Right lobe of liver (tissue), 6 donors: ENCODE data around the gene IQCH. TPM values are rescaled to one million over a fixed set of nuclear protein-coding genes. Genes with fewer than 3 reads are reported as not detected.

Experiments used
- ATAC-seq, 4 donors: fragments of 200-7000 bp; cut with Tn5 transposase; one replicate each; pipeline ENCODE4 v1.9.1; 2020; ENCODE audit warnings: mild to moderate bottlenecking in 4 of 4, moderate library complexity in 4 of 4
- DNase-seq, 3 donors: peaks; one replicate each; pipeline ENCODE4 v3.0.0-alpha.2; 2020
- H3K27ac ChIP-seq, 3 donors: fragments of 200-600 bp; one replicate each; pipeline ENCODE4 v1.8.0; 2022
- H3K27me3 ChIP-seq, 2 donors: fragments of 200-600 bp; one replicate each; pipeline ENCODE4 v1.8.0; 2022
- H3K36me3 ChIP-seq, 4 donors: fragments of 200-600 bp; sonication (generic) in 1 of 4; one replicate each; pipeline versions ENCODE4 v1.5.1 to v1.8.0; 2017 to 2022; ENCODE audit warnings: control low read depth in 1 of 4
- H3K4me1 ChIP-seq, 4 donors: fragments of 200-600 bp; sonication (generic) in 1 of 4; one replicate each; pipeline versions ENCODE4 v1.5.1 to v1.8.0; 2017 to 2022; ENCODE audit warnings: control low read depth in 1 of 4
- H3K4me3 ChIP-seq, 3 donors: fragments of 200-600 bp; one replicate each; pipeline ENCODE4 v1.8.0; 2022
- H3K9me3 ChIP-seq, 4 donors: fragments of 200-600 bp; sonication (generic) in 1 of 4; one replicate each; pipeline versions ENCODE4 v1.5.1 to v1.8.0; 2017 to 2022; ENCODE audit warnings: control low read depth in 1 of 4
- CTCF ChIP-seq, 4 donors: fragments of 200-600 bp in 3 of 4; fragments of 450-650 bp in 1 of 4; IDR thresholded peaks; one replicate each; pipeline versions ENCODE4 v1.5.1 to v1.8.0; 2016 to 2022; ENCODE audit warnings: antibody characterized with exemption in 4 of 4, mild to moderate bottlenecking in 2 of 4
- POLR2A ChIP-seq: fragments of 450-650 bp; IDR thresholded peaks from one replicate; pipeline ENCODE4 v1.6.1; 2017; ENCODE audit warnings: antibody characterized with exemption, mild to moderate bottlenecking
- WGBS: methylation state at CpG from one replicate; pipeline ENCODE4 v1.1.6; 2018; ENCODE audit warnings: low coverage, low lambda C conversion rate; ENCODE audit not compliant: insufficient coverage; ENCODE audit errors: missing lambda C conversion rate; 5-methylcytosine and 5-hydroxymethylcytosine counted together
- intact Hi-C, 2 donors: fragments of 100-400 bp; cut with DNase I; formaldehyde crosslinking; loops; one replicate each; pipeline versions ENCODE4 v1.11.2 to v1.14.1; 2022
- total RNA-seq, 6 experiments: library from RNA; depleted of rRNA in 2 of 6; stranded (reverse); fragments of >200 nt in 2 of 6; fragmentation: NEBNext Ultra II Directional in 3 of 6; extraction: Animal tissue kit (Norgen Biotek cat#: 25700) in 3 of 6; gene quantifications; one replicate each; pipeline versions ENCODE4 v1.1.0 to v1.2.4, GENCODE V29; 2016 to 2023
- donor health status: DM: no; HTN: yes; CAD: no.
- donor health status: DM: no; HTN: no; CAD: no.
- donor health status: DM: no; HTN: no; CAD: no.
- donor health status: DM: no; HTN: yes; CAD: no.
- donor health status: DM: no; HTN: yes; CAD: no.

IQCH gene
- total RNA-seq, 6 experiments from 2014 or later = 0.91 to 2.3 (median 1.4) TPM

GRCh38 chr15:67327312-67327711 is 72.7 kb downstream of the IQCH start:
- Histone ChIP-seq H3K4me3 (no peak overlapping the region), H3K9me3 (no peaks in the 10 kb centered on the region), H3K27ac (no peak overlapping the region), H3K4me1 (no peaks in the 10 kb centered on the region), H3K27me3 (no peaks in the 10 kb centered on the region), H3K36me3 (no peaks in the 10 kb centered on the region)
- ATAC-seq (no peak), DNase-seq (no peak)
- intact Hi-C loops = no loop called here
- TF ChIP-seq CTCF (IDR thresholded peaks at IDR 0.05) (no peak), POLR2A (no peak)
- WGBS = 93% methylated on average over 1 of the region's 1 CpG

DNA sequence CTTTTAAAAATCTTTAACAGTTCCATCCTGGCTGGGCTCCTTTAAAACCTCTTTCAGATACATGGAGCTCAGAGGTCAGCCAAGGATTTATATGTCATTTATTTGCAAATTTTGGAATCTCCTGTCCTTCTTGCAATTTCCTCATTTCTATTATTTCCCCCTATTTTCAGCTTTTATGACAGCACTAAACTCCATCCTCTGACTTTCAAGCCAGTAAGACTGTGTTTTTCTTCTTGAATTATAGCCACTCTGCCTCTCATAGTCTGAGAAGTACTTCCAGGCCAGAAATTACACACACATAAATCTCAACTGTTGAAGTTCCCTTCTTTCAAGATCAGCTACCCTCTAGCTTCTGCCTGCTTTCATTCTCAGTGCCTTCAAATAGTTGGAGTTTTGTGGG is 73.2 kb downstream of the IQCH start:
- ATAC-seq = no peak
- TF ChIP-seq POLR2A = no peak
- no peak for TF ChIP-seq CTCF (IDR thresholded peaks at IDR 0.05)
- no peak for DNase-seq

DNA sequence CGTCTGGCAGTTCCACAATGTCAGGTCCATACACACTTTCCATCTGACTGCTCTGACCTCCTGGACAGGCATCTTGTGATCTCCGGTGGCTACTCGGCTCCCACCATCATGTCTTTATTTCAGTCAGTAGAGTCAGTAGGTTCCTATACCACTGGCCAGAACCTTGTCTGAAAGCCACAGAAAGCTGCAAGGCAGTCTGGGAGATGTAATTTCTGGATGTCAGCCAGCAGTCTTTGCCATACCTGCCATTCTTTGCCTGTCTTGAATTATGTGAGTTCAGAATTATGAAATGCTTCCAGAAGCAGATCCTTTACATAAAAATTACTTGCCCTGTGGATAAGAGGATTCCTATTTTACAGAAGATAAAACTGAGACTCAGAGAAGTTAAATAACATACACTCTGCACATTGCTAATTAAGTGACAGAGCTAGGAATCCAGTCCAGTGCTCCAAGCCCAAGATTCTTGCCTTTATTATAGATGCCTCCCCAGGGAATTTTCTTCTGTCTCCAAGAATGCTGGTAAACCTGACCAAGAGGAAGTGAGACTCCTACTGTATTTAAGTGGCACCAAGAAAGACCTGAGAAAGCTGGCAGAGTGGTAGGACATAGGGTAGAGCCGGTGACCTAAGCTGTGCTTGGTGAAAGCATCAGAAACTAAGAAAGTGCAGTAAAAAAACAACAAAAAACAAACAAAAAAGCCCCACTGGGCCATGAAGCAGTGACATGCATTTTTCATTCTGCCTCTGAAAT is 75.6 kb downstream of the IQCH start:
- Histone ChIP-seq H3K9me3 (no peaks in the 10 kb centered on the region), H3K4me1 (no peaks in the 10 kb centered on the region), H3K27me3 (no peaks in the 10 kb centered on the region), H3K36me3 (no peaks in the 10 kb centered on the region), H3K27ac (no peak overlapping the region), H3K4me3 (no peak overlapping the region)
- TF ChIP-seq CTCF (IDR thresholded peaks at IDR 0.05) (no peak), POLR2A (no peak)
- intact Hi-C loops = no loop called here
- no peak for ATAC-seq
- no peak for DNase-seq
- 85% methylated on average over 4 of the region's 4 CpGs for WGBS

More for the DNA sequence above, 73.2 kb downstream of the IQCH start:
- intact Hi-C loops = no loop called here
- no peaks in the 10 kb centered on the region for H3K27me3 ChIP-seq
- no peaks in the 10 kb centered on the region for H3K4me1 ChIP-seq
- H3K27ac ChIP-seq = no peak overlapping the region
- no peak overlapping the region for H3K4me3 ChIP-seq
- no peaks in the 10 kb centered on the region for H3K9me3 ChIP-seq
- no peaks in the 10 kb centered on the region for H3K36me3 ChIP-seq

DNA sequence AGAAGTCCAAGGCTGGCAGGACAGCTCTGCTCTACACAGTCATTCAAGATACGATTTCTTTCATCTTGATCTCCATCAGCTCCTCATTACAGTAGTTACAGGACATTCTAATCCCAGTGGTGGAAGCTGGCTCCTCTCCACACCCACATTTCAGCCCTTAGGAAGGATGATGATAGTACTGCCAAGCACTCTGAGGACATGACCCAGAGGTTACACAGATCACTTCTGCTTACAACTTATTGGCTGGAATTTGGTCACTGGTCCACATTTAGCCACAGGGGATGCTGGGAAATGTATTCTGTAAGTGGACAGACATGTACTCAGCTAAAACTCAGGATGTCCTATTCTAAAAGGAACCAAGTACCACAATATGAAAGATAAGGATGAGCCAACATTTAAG is 77.1 kb downstream of the IQCH start:
- Histone ChIP-seq H3K27me3 (no peaks in the 10 kb centered on the region), H3K4me3 (no peak overlapping the region), H3K27ac (no peak overlapping the region), H3K36me3 (no peaks in the 10 kb centered on the region), H3K4me1 (no peaks in the 10 kb centered on the region), H3K9me3 (no peaks in the 10 kb centered on the region)
- intact Hi-C loops = no loop called here
- ATAC-seq (peak; percentile 82 to 98 (median 89)), DNase-seq (peak in 1 of 3 donors; percentile 55)
- 36% methylated on average over 1 of the region's 1 CpG for WGBS
- TF ChIP-seq POLR2A (no peak), CTCF (IDR thresholded peaks at IDR 0.05) (no peak)
